BLaER1 (cell line): ENCODE results near the gene PFN1.

Experiments
- H3K27ac ChIP-seq: shearing (Covaris generic); formaldehyde crosslinking; 2 replicates; pipeline ENCODE4 v1.8.1; 2022
- H3K27me3 ChIP-seq: shearing (Covaris generic); formaldehyde crosslinking; 2 replicates; pipeline ENCODE4 v1.8.1; 2022
- H3K36me3 ChIP-seq: shearing (Covaris generic); formaldehyde crosslinking; 2 replicates; pipeline ENCODE4 v1.8.1; 2022
- H3K4me1 ChIP-seq: shearing (Covaris generic); formaldehyde crosslinking; 2 replicates; pipeline ENCODE4 v1.8.1; 2022
- H3K4me2 ChIP-seq: shearing (Covaris generic); formaldehyde crosslinking; 2 replicates; pipeline ENCODE4 v1.8.1; 2022
- H3K4me3 ChIP-seq: shearing (Covaris generic); formaldehyde crosslinking; 2 replicates; pipeline ENCODE4 v1.8.1; 2022
- H3K9ac ChIP-seq: shearing (Covaris generic); formaldehyde crosslinking; 2 replicates; pipeline ENCODE4 v1.8.1; 2022
- H3K9me3 ChIP-seq: shearing (Covaris generic); formaldehyde crosslinking; 2 replicates; pipeline ENCODE4 v1.8.1; 2022
- H4K20me1 ChIP-seq: shearing (Covaris generic); formaldehyde crosslinking; 2 replicates; pipeline ENCODE4 v1.8.1; 2022
- Cebpa-rat ChIP-seq: shearing (Covaris generic); IDR thresholded peaks from 2 replicates; pipeline ENCODE4 v1.8.1; 2022

The PFN1 gene

DNA sequence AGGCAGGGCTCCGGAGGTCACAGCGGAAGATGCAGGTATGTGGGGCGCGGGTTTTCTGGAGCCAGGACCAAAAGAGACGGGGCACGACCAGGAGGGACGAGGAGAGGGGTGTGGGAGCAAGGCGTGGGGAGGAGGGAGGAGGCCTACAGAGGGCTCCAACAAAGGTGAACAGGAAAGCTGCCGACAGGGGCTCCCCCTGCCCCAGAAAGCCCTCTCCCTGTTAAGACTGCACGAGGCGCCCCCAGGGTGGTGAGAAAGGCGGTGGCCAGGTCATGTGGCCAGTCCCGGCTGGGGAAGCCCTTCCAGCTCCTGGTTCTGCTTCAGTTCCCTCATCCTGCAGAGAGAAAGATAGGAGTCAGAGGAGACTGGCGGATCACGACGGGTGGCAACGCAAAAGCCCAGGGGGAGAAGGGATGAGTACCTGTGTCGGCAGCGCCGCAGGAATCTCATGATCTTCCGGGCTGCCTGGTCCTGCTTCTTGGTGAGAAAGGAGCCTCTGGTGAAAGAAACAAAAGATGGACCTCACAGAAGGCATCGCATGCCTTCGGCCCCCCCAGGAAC is 20.2 kb upstream of the PFN1 start:
- Histone ChIP-seq H3K36me3 (peaks cover 58% of the 10 kb centered on the region), H3K27me3 (no peaks in the 10 kb centered on the region)

DNA sequence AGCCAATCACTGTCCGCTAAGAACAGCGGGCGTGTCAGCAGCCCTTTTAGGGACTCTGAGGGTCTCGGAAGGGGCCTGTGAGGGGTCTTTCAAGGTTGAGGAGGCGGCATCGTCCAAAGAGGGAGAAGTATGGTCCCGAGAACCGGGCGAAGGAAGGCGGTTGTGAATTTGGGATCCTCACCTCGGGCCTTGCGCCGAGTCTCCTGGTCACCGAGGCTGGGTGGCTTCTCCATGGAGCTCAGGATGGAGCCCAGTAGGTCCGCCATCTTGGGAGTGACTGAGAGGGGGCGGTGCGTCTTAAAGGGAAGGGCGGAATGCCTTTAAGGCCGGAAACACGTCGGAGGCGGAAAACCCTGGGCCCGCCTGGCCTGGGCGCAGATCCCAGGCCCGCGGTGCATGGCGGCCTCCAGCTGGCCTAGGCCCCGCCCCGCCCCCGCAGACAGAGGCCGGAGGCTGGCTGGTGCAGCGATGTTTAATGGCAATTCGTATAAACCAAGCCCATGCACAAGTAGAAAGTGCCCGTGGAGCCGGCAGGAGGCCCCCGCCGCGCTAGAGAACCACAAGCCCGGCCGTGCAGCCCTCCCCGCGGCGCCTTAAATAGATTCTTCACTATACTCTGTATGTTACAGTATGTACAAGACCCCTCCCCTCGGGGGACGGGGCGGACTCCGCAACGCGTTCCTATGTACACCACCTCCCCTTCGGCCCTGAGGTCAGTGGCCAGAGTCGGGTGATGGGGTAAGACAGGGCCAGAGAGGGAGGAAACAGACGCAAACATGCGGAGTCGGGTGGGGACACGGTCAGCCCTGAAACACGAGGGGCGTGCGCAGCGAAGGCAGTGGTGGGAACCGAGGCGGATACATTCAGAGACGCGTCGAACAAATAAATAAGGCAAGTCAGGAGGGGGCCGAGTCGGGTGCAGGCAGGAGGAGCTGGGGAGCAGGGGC is 19.5 kb upstream of the PFN1 start, which contains the start of gene SPAG7:
TSS of gene SPAG7 (minus strand) at position 279 of the 947 bp plus-strand sequence. CDS start at position 266, 13 bp downstream.
- no peak for TF ChIP-seq Cebpa-rat
- H3K27ac ChIP-seq = peak within 1 kb of the TSS; percentile 84
- H4K20me1 ChIP-seq = no peaks in the 10 kb centered on the region
- H3K27me3 ChIP-seq = no peaks in the 10 kb centered on the region
- peak within 1 kb of the TSS; percentile 75 for H3K4me3 ChIP-seq
- peaks cover 32% of the 10 kb centered on the region for H3K4me1 ChIP-seq
- no peaks in the 10 kb centered on the region for H3K9me3 ChIP-seq
- peak within 1 kb of the TSS; percentile 83 for H3K9ac ChIP-seq
- H3K36me3 ChIP-seq = peaks cover 54% of the 10 kb centered on the region
- H3K4me2 ChIP-seq = peak within 1 kb of the TSS; percentile 99

More for the DNA sequence above, 20.2 kb upstream of the PFN1 start:
- H3K4me3 ChIP-seq = peak overlapping the region; percentile 75
- peak overlapping the region; percentile 99 for H3K4me2 ChIP-seq
- no peaks in the 10 kb centered on the region for H3K9me3 ChIP-seq
- peak overlapping the region; percentile 81 for H3K27ac ChIP-seq
- no peak for TF ChIP-seq Cebpa-rat
- peaks cover 32% of the 10 kb centered on the region for H3K4me1 ChIP-seq
- H4K20me1 ChIP-seq = no peaks in the 10 kb centered on the region
- H3K9ac ChIP-seq = peak overlapping the region; percentile 83

DNA sequence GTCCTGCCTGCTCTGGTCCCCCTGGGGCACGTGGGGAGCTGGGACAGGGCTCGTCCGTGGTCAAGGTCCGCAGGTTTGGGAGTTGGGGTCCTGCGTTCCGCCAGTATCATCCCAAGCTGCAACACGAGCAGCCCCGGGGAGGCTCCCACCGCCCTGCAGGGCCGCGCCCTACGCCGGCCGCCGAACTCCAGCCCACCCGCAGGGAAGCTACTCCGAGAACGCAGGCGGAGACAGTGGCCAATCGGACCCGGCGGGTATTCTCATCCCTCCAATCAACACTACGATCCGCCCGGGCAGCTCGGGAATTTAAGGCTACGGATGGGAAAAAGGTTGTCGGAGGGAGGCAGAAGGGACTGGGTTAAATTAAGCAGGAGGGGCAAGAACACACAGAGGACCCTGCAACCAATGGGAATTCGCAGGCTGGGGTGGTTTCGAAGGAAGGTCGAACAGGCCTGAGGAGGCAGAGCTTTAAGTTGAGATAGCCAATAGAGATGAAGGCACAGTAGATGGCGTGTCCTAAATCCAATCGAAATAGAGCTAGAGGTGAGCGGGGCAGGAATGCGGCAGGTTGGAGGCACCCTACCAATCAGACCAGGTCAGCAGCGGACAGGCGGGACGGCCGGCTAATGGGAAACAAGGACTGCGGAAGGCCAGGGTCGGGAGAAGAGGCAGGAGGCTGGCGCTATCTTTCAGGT is 18.7 kb upstream of the PFN1 start:
- no peak for TF ChIP-seq Cebpa-rat
- H3K27ac ChIP-seq = peak overlapping the region; percentile 84
- peak overlapping the region; percentile 94 for H3K4me2 ChIP-seq
- no peaks in the 10 kb centered on the region for H3K27me3 ChIP-seq
- peaks cover 48% of the 10 kb centered on the region for H3K36me3 ChIP-seq
- H4K20me1 ChIP-seq = no peaks in the 10 kb centered on the region
- no peaks in the 10 kb centered on the region for H3K9me3 ChIP-seq
- H3K4me1 ChIP-seq = peaks cover 32% of the 10 kb centered on the region
- peak overlapping the region; percentile 83 for H3K9ac ChIP-seq
- peak overlapping the region; percentile 75 for H3K4me3 ChIP-seq

DNA sequence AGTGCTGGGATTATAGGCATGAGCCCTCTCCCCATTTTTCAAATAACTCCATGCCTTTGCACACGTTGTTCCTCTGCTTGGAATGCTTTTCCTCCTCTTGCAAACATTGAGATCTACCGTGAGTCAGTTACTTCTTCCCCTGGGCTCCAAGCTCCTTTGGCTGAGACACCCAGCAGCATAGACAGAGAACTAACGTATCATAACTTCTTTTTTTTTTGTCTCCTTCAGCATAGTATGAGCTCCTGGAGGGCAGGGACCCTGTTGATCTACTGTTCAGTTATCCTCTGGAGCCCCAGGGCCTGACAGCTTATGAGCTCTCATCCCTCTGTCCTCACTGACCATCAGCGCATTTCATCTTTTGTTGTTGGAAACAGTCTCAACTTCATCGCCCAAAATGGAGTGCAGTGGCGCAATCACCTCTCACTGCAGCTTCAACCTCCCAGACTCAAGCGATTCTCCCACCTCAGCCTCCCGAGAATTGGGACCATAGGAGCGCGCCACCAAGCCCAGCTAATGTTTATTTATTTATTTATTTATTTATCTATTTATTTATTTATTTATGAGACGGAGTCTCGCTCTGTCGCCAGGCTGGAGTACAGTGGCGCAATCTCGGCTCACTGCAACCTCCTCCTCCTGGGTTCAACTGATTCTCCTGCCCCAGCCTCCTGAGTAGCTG is 17.1 kb upstream of the PFN1 start:
- Histone ChIP-seq H3K9me3 (no peaks in the 10 kb centered on the region), H4K20me1 (no peaks in the 10 kb centered on the region), H3K27ac (no peak overlapping the region), H3K4me1 (peaks cover 39% of the 10 kb centered on the region), H3K4me3 (no peak overlapping the region), H3K4me2 (peak overlapping the region; percentile 94), H3K36me3 (peaks cover 37% of the 10 kb centered on the region), H3K27me3 (no peaks in the 10 kb centered on the region), H3K9ac (no peak overlapping the region)
- no peak for TF ChIP-seq Cebpa-rat

DNA sequence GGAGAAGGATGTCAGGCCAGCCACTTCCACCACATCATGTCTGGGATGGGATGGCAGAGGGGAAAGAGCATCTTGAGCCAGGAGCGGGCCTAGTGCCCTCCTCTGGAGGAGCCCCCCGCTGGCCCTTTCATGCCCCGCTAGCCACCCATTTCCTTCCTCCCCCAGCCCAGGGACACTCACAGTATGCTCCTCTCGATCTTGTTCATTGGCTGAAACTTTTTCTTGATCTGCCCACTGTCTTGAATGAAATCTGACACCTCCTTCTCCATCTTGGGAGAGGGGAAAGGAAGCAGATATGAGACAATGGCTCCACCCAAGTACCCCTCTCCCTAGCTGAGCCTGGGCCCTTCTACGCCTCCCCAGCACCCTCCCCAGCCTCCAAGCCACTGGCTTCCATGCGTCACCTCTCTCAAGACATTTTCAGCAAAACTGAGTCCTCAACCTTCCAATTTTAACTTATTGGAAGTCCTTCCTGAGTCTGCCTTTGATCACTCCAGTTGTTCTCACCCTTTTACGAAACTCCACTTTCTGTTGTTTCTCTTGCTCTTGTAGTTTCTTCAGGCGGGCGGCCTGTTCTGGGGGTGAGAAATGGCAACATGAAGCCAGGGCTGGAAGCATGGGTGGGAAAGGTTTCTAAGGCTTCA is 12.1 kb upstream of the PFN1 start:
- no peak for TF ChIP-seq Cebpa-rat
- peaks cover 49% of the 10 kb centered on the region for H3K4me1 ChIP-seq
- H3K36me3 ChIP-seq = peaks cover 46% of the 10 kb centered on the region
- H4K20me1 ChIP-seq = no peaks in the 10 kb centered on the region
- H3K9me3 ChIP-seq = no peaks in the 10 kb centered on the region
- no peak overlapping the region for H3K4me3 ChIP-seq
- no peaks in the 10 kb centered on the region for H3K27me3 ChIP-seq
- H3K27ac ChIP-seq = peak overlapping the region; percentile 42
- peak overlapping the region; percentile 53 for H3K4me2 ChIP-seq
- no peak overlapping the region for H3K9ac ChIP-seq

DNA sequence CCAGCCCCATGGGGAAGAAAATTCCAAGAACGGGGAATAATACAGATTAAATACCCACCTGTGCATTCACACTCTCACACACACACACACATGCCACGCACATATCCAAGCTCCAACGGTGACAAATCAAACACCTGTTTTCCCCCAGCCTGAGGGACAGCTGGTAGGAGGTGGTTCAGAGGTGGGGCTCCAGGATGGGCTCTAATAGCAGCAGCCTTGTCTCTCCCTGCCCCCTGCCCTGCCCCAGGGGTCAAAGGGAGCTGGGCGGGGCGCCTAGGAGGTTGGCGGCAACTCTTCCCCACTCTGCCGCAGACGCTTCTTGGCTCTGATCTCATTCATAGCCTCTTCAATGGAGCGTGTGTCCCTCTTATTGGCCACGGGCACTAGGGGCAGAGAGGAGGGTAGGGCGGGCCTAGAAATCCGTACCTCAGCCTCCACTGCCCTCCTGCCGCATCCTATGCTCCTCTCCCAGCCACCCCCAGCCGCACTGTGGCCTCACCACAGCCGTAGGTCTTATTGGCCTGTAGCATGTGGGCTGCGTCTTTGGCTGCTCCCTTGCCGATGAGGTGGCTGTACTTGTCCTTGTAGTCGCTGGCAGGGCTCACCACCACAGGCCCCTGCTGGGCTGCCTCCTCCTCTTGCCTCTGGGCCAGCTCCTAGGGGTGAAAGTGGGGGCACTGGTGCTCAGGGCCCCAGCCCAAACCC is 11.1 kb upstream of the PFN1 start:
- peaks cover 47% of the 10 kb centered on the region for H3K36me3 ChIP-seq

DNA sequence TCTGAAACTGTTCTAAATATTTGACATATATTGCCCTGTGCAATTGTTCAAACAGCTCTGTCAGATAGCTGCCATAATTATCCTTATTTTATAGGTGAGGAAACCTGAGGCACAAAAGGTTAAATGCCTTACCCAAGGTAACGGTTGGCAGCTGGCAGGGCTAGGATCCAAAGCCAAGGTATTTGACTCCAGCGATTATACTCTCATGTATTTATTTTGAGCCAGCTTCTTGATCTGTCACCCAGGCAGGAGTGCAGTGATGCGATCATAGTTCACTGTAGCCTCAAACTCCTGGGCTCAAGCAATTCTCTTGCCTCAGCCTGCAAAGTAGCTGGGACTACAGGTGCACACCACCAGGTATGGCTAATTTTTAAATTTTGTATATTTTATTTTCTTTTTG is 9.8 kb upstream of the PFN1 start:
- Histone ChIP-seq H3K9ac (0 out of 2 replicates have a peak overlapping the region, but pooled peaks have one; percentile 5), H3K4me1 (peaks cover 57% of the 10 kb centered on the region), H3K4me2 (peak overlapping the region; percentile 17), H3K36me3 (peaks cover 47% of the 10 kb centered on the region), H3K27ac (no peak overlapping the region), H3K9me3 (no peaks in the 10 kb centered on the region), H4K20me1 (no peaks in the 10 kb centered on the region), H3K27me3 (no peaks in the 10 kb centered on the region), H3K4me3 (no peak overlapping the region)
- TF ChIP-seq Cebpa-rat = no peak

More for the DNA sequence above, 11.1 kb upstream of the PFN1 start:
- H3K27ac ChIP-seq = 0 out of 2 replicates have a peak overlapping the region, but pooled peaks have one; percentile 9
- H3K4me3 ChIP-seq = no peak overlapping the region
- no peaks in the 10 kb centered on the region for H4K20me1 ChIP-seq
- no peak overlapping the region for H3K4me2 ChIP-seq
- peaks cover 47% of the 10 kb centered on the region for H3K4me1 ChIP-seq
- no peaks in the 10 kb centered on the region for H3K27me3 ChIP-seq
- TF ChIP-seq Cebpa-rat = no peak
- no peak overlapping the region for H3K9ac ChIP-seq
- H3K9me3 ChIP-seq = no peaks in the 10 kb centered on the region

DNA sequence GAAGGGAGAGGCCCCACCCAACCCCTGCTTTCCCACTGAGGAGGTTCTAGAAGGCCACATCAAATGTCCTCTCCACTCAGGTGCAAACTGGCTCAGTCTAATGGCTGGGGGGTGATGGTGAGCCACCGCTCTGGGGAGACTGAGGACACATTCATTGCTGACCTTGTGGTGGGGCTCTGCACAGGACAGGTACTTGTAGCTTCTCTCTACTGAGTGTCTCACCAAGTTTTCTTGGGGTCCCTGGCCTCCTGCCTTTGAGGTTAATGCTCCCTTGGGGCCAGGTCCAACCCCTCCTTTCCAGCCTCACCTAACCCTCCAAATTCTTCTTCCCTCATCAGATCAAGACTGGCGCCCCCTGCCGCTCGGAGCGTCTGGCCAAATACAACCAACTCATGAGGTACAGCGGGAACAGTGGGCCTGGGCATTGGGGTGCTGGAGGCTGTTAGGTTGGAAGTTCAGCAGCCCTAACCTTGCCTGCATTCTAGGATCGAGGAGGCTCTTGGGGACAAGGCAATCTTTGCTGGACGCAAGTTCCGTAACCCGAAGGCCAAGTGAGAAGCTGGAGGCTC is 8.2 kb upstream of the PFN1 start:
- Histone ChIP-seq H4K20me1 (no peaks in the 10 kb centered on the region), H3K36me3 (peaks cover 42% of the 10 kb centered on the region), H3K27ac (no peak overlapping the region), H3K9me3 (no peaks in the 10 kb centered on the region), H3K4me1 (peaks cover 73% of the 10 kb centered on the region), H3K9ac (no peak overlapping the region), H3K27me3 (no peaks in the 10 kb centered on the region), H3K4me2 (no peak overlapping the region), H3K4me3 (no peak overlapping the region)
- no peak for TF ChIP-seq Cebpa-rat
